ENCODE measurements around the gene RAB5B. TPM values are rescaled to one million over a fixed set of nuclear protein-coding genes. Genes with fewer than 3 reads are reported as not detected.

RAB5B gene
- total RNA-seq, 1 donor = 82.9 TPM

GRCh38 chr12:55926738-55927587, 46.9 kb upstream of the RAB5B start:
- Histone ChIP-seq H3K79me2 (ENCODE audit: insufficient read depth, low read length) (peaks cover 58% of the 10 kb centered on the region), H3K27ac (ENCODE audit: low read depth, low read length) (peak overlapping the region; percentile 98), H3K4me3 (ENCODE audit: insufficient read depth, low read length) (peak overlapping the region; percentile 98), H3K27me3 (ENCODE audit: insufficient read depth, low read length) (no peaks in the 10 kb centered on the region), H2AFZ (ENCODE audit: low read length) (peak overlapping the region; percentile 84), H3K9me3 (ENCODE audit: low read depth, low read length) (no peaks in the 10 kb centered on the region), H3K36me3 (ENCODE audit: insufficient read depth, low read length) (peaks cover 14% of the 10 kb centered on the region), H3K4me2 (ENCODE audit: insufficient read depth, low read length) (peak overlapping the region; percentile 92), H4K20me1 (ENCODE audit: insufficient read depth, low read length) (no peaks in the 10 kb centered on the region), H3K4me1 (ENCODE audit: insufficient read depth, low read length) (peaks cover 26% of the 10 kb centered on the region)
- DNase-seq (ENCODE audit: insufficient read length, low spot score, missing footprints) = peak; percentile 98
- TF ChIP-seq CTCF (IDR thresholded peaks at IDR 0.05; ENCODE audit: extremely low read depth, low read depth, low read length) = peak; percentile 71

- Histone ChIP-seq H2AFZ (ENCODE audit: low read length) (peak within 1 kb of the TSS; percentile 84), H4K20me1 (ENCODE audit: insufficient read depth, low read length) (no peaks in the 10 kb centered on the region), H3K4me3 (ENCODE audit: insufficient read depth, low read length) (peak within 1 kb of the TSS; percentile 98), H3K9me3 (ENCODE audit: low read depth, low read length) (no peaks in the 10 kb centered on the region), H3K27ac (ENCODE audit: low read depth, low read length) (peak within 1 kb of the TSS; percentile 98), H3K27me3 (ENCODE audit: insufficient read depth, low read length) (no peaks in the 10 kb centered on the region), H3K36me3 (ENCODE audit: insufficient read depth, low read length) (peaks cover 7% of the 10 kb centered on the region), H3K4me2 (ENCODE audit: insufficient read depth, low read length) (peak within 1 kb of the TSS; percentile 92), H3K4me1 (ENCODE audit: insufficient read depth, low read length) (peaks cover 32% of the 10 kb centered on the region), H3K79me2 (ENCODE audit: insufficient read depth, low read length) (peaks cover 57% of the 10 kb centered on the region)
- peak; percentile 95 for DNase-seq (ENCODE audit: insufficient read length, low spot score, missing footprints)
- no peak for TF ChIP-seq CTCF (IDR thresholded peaks at IDR 0.05; ENCODE audit: extremely low read depth, low read depth, low read length)
These were observed 46.0 kb upstream of the RAB5B start, which contains the start of gene PYM1 for GRCh38 chr12:55927588-55928502. PYM1 (minus strand) TSS chr12:55927894; CDS start chr12:55927761, 133 bp downstream.

- no peak overlapping the region for H3K27ac ChIP-seq (ENCODE audit: low read depth, low read length)
- no peaks in the 10 kb centered on the region for H3K27me3 ChIP-seq (ENCODE audit: insufficient read depth, low read length)
- no peaks in the 10 kb centered on the region for H4K20me1 ChIP-seq (ENCODE audit: insufficient read depth, low read length)
- H3K36me3 ChIP-seq (ENCODE audit: insufficient read depth, low read length) = peaks cover 7% of the 10 kb centered on the region
- peaks cover 48% of the 10 kb centered on the region for H3K79me2 ChIP-seq (ENCODE audit: insufficient read depth, low read length)
- H3K9me3 ChIP-seq (ENCODE audit: low read depth, low read length) = no peaks in the 10 kb centered on the region
- no peak overlapping the region for H3K4me3 ChIP-seq (ENCODE audit: insufficient read depth, low read length)
- DNase-seq (ENCODE audit: insufficient read length, low spot score, missing footprints) = peak; percentile 27
- no peak overlapping the region for H2AFZ ChIP-seq (ENCODE audit: low read length)
- no peak overlapping the region for H3K4me2 ChIP-seq (ENCODE audit: insufficient read depth, low read length)
- peaks cover 46% of the 10 kb centered on the region for H3K4me1 ChIP-seq (ENCODE audit: insufficient read depth, low read length)
- TF ChIP-seq CTCF (IDR thresholded peaks at IDR 0.05; ENCODE audit: extremely low read depth, low read depth, low read length) = no peak
These were observed 44.5 kb upstream of the RAB5B start for GRCh38 chr12:55929306-55929791.

Data from osteoblast (primary cell).